Hypothalamus (tissue), 51 donors: ENCODE results near the gene MAP1LC3B.

Source experiments
- DNase-seq, 51 donors: peaks; one replicate each; lab custom pipeline; 2025; lab: John Stamatoyannopoulos, UW

MAP1LC3B gene

GRCh38 chr16:87451563-87452210 is 59.6 kb downstream of the MAP1LC3B start:
- DNase-seq: no peak

- no peak for DNase-seq
These were observed 61.2 kb downstream of the MAP1LC3B start for GRCh38 chr16:87453326-87453725.
